Measurements from ENCODE around the gene TRIM41. TPM values are rescaled to one million over a fixed set of nuclear protein-coding genes. Genes with fewer than 3 reads are reported as not detected.

The TRIM41 gene
- total and polyA plus RNA-seq, 2 of the 13 experiments (the other 11 are each of a cell fraction or from before 2014, with no cell fraction given): 10.2 to 16.7 TPM

DNA sequence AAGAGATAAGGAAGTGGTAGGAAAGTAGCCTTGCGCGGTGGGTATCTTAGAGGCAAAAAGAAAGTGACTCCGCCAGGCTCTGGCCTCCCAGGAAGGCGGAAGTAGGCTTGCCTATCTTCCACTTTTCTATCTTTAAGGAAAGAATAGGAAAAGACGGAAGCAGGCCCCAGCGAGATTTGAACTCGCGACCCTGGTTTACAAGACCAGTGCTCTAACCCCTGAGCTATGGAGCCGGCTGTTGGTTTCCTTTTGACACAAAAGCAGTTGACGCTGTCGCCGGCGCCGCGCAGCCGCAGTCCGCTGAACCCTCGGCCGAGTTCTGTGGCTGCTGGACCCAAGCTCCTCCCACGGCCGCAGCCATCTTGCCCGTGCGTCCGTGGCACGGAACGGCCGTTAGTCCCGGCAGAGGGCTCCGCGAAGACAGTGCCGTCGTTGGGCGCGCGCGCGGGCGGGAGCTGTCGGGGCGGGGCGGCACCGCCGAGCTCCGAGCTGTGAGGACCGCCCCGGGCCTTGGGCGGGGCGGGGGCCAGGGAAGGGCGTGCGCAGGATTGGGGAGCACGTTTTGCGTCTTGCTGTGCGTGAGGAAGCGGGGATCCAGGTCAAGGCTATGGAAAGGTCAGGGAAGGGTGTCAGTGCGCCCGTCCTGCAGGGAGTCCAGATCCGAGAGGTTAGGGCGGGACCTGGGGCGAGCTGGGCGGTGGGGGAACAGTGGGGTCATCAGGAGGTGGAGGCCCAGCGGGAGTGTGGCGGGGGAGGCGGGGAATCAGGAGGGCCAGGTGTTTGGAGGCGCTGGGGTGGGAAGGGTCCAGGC lies 31.4 kb upstream of the TRIM41 start (continued):
- TF ChIP-seq ZSCAN29 (CRISPR knock-in tag; conservative IDR thresholded peaks at IDR 0.05): peak; percentile 78
- no peak for TF ChIP-seq NFE2 (CRISPR knock-in tag; IDR thresholded peaks at IDR 0.05)
- TF ChIP-seq, protein P1, sequence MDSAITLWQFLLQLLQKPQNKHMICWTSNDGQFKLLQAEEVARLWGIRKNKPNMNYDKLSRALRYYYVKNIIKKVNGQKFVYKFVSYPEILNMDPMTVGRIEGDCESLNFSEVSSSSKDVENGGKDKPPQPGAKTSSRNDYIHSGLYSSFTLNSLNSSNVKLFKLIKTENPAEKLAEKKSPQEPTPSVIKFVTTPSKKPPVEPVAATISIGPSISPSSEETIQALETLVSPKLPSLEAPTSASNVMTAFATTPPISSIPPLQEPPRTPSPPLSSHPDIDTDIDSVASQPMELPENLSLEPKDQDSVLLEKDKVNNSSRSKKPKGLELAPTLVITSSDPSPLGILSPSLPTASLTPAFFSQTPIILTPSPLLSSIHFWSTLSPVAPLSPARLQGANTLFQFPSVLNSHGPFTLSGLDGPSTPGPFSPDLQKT (CRISPR knock-in tag; IDR thresholded peaks at IDR 0.05; ENCODE audit: borderline replicate concordance): peak; percentile 67; the same call in 1 of the 2 replicates
- TF ChIP-seq ZKSCAN8 (CRISPR knock-in tag; IDR thresholded peaks at IDR 0.05; ENCODE audit: borderline replicate concordance): 0 out of 2 replicates have a peak, but pooled peaks have one; percentile 21
- TF ChIP-seq AHR (CRISPR knock-in tag; IDR thresholded peaks at IDR 0.05): no peak
- TF ChIP-seq ZNF460 (CRISPR knock-in tag; IDR thresholded peaks at IDR 0.05; ENCODE audit: borderline replicate concordance): 0 out of 2 replicates have a peak, but pooled peaks have one; percentile 11
- TF ChIP-seq, protein P2, sequence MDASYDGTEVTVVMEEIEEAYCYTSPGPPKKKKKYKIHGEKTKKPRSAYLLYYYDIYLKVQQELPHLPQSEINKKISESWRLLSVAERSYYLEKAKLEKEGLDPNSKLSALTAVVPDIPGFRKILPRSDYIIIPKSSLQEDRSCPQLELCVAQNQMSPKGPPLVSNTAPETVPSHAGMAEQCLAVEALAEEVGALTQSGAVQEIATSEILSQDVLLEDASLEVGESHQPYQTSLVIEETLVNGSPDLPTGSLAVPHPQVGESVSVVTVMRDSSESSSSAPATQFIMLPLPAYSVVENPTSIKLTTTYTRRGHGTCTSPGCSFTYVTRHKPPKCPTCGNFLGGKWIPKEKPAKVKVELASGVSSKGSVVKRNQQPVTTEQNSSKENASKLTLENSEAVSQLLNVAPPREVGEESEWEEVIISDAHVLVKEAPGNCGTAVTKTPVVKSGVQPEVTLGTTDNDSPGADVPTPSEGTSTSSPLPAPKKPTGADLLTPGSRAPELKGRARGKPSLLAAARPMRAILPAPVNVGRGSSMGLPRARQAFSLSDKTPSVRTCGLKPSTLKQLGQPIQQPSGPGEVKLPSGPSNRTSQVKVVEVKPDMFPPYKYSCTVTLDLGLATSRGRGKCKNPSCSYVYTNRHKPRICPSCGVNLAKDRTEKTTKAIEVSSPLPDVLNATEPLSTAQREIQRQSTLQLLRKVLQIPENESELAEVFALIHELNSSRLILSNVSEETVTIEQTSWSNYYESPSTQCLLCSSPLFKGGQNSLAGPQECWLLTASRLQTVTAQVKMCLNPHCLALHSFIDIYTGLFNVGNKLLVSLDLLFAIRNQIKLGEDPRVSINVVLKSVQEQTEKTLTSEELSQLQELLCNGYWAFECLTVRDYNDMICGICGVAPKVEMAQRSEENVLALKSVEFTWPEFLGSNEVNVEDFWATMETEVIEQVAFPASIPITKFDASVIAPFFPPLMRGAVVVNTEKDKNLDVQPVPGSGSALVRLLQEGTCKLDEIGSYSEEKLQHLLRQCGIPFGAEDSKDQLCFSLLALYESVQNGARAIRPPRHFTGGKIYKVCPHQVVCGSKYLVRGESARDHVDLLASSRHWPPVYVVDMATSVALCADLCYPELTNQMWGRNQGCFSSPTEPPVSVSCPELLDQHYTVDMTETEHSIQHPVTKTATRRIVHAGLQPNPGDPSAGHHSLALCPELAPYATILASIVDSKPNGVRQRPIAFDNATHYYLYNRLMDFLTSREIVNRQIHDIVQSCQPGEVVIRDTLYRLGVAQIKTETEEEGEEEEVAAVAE (CRISPR knock-in tag; IDR thresholded peaks at IDR 0.05; ENCODE audit: borderline replicate concordance): no peak
- TF ChIP-seq BORCS8-MEF2B (CRISPR knock-in tag; IDR thresholded peaks at IDR 0.05): peak; percentile 88
- TF ChIP-seq, protein P3, sequence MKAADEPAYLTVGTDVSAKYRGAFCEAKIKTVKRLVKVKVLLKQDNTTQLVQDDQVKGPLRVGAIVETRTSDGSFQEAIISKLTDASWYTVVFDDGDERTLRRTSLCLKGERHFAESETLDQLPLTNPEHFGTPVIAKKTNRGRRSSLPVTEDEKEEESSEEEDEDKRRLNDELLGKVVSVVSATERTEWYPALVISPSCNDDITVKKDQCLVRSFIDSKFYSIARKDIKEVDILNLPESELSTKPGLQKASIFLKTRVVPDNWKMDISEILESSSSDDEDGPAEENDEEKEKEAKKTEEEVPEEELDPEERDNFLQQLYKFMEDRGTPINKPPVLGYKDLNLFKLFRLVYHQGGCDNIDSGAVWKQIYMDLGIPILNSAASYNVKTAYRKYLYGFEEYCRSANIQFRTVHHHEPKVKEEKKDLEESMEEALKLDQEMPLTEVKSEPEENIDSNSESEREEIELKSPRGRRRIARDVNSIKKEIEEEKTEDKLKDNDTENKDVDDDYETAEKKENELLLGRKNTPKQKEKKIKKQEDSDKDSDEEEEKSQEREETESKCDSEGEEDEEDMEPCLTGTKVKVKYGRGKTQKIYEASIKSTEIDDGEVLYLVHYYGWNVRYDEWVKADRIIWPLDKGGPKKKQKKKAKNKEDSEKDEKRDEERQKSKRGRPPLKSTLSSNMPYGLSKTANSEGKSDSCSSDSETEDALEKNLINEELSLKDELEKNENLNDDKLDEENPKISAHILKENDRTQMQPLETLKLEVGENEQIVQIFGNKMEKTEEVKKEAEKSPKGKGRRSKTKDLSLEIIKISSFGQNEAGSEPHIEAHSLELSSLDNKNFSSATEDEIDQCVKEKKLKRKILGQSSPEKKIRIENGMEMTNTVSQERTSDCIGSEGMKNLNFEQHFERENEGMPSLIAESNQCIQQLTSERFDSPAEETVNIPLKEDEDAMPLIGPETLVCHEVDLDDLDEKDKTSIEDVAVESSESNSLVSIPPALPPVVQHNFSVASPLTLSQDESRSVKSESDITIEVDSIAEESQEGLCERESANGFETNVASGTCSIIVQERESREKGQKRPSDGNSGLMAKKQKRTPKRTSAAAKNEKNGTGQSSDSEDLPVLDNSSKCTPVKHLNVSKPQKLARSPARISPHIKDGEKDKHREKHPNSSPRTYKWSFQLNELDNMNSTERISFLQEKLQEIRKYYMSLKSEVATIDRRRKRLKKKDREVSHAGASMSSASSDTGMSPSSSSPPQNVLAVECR (CRISPR knock-in tag; IDR thresholded peaks at IDR 0.05; ENCODE audit: borderline replicate concordance): peak; percentile 72; the same call in 1 of the 2 replicates
- TF ChIP-seq NR2F6 (IDR thresholded peaks at IDR 0.05): peak; percentile 51; the same call in 1 of the 2 replicates
- TF ChIP-seq NR2F6 (CRISPR knock-in tag; IDR thresholded peaks at IDR 0.05): peak; percentile 16; the same call in 1 of the 2 replicates
- no peak for TF ChIP-seq GPN1 (CRISPR knock-in tag; IDR thresholded peaks at IDR 0.05; ENCODE audit: borderline replicate concordance)
- peak; percentile 68; the same call in 1 of the 2 replicates for TF ChIP-seq GABPB1 (CRISPR knock-in tag; IDR thresholded peaks at IDR 0.05)
- peak; percentile 96 for TF ChIP-seq ZNF761 (CRISPR knock-in tag; conservative IDR thresholded peaks at IDR 0.05)
- no peak for TF ChIP-seq ZNF737 (CRISPR knock-in tag; IDR thresholded peaks at IDR 0.05; ENCODE audit: borderline replicate concordance)
- TF ChIP-seq, protein P4, sequence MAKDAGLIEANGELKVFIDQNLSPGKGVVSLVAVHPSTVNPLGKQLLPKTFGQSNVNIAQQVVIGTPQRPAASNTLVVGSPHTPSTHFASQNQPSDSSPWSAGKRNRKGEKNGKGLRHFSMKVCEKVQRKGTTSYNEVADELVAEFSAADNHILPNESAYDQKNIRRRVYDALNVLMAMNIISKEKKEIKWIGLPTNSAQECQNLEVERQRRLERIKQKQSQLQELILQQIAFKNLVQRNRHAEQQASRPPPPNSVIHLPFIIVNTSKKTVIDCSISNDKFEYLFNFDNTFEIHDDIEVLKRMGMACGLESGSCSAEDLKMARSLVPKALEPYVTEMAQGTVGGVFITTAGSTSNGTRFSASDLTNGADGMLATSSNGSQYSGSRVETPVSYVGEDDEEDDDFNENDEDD (CRISPR knock-in tag; IDR thresholded peaks at IDR 0.05; ENCODE audit: borderline replicate concordance): peak; percentile 82; the same call in 1 of the 2 replicates
